Erythroblast (primary cell): Measurements from ENCODE around the gene OPA1.
"Not testable (repeated sequence)": the region's sequence is repeated elsewhere in the genome, so short reads cannot be mapped to it uniquely, and the experiment has no call there.

Experiments used
- DNase-seq, 2 experiments: peaks; one replicate each; lab custom pipeline; 2025; lab: John Stamatoyannopoulos, UW
- GATA1 ChIP-seq: IDR thresholded peaks from 2 replicates; pipeline ENCODE4 v1.6.1; 2011; ENCODE audit warnings: low read depth, mild to moderate bottlenecking, control low read depth, low read length, moderate library complexity
- POLR2A ChIP-seq: IDR thresholded peaks from 2 replicates; pipeline ENCODE4 v1.6.1; 2011; ENCODE audit warnings: mild to moderate bottlenecking, low read length

Gene OPA1

DNA sequence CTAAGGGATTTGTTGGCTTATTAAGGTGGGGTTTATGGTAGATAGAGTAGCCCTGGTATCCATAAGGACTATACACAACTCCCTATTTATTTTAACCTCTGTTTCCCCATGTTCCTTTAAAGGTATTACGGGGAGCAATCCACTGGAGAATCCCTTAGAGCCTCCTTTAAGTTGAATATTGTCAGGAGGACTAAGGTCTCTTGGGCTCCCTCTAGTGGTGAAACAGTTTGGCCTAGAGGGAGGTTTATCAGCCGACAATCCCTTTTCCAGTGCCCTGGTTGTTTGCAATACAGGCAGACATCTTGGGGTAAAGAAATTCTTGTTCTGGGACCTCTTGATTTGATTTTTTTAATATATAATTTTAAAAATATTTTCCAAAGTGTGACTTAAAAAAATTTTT lies 12.9 kb downstream of the OPA1 start:
- peak; percentile 81 to 89 for DNase-seq
- TF ChIP-seq GATA1, result no peak

DNA sequence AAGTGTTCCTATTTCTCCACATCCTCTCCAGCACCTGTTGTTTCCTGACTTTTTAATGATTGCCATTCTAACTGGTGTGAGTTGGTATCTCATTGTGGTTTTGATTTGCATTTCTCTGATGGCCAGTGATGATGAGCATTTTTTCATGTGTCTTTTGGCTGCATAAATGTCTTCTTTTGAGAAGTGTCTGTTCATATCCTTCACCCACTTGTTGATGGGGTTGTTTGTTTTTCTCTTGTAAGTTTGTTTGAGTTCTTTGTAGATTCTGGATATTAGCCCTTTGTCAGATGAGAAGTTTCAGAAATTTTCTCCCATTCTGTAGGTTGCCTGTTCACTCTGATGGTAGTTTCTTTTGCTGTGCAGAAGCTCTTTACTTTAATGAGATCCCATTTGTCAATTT lies 13.9 kb downstream of the OPA1 start:
- DNase-seq, result not testable (repeated sequence)

DNA sequence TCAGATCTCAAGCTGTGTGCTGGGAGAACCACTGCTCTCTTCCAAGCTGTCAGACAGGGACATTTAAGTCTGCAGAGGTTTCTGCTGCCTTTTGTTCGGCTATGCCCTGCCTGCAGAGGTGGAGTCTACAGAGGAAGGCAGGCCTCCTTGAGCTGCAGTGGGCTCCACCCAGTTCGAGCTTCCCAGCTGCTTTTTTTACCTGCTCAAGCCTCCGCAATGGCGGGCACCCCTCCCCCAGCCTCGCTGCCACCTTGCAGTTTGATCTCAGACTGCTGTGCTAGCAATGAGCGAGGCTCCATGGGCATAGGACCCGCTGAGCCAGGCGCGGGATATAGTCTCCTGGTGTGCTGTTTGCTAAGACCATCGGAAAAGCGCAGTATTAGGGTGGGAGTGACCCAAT lies 17.5 kb downstream of the OPA1 start:
- not testable (repeated sequence) for DNase-seq

DNA sequence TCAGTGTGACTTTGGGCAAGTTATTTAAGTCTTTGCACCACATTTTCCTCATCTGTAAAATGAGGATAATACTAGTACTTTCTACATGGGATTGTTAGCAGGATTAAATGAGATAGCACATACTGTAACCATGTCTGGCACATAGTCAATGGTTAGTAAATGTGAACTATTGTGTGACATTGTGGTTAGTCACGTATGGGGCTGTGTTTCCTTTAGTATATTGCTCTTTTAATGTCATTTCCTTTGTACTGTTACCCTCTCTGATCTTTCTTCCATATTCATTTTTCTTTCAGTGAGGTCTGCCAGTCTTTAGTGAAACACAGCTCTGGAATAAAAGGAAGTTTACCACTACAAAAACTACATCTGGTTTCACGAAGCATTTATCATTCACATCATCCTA lies 21.4 kb downstream of the OPA1 start:
- TF ChIP-seq POLR2A, result no peak
- no peak for TF ChIP-seq GATA1
- no peak for DNase-seq

DNA sequence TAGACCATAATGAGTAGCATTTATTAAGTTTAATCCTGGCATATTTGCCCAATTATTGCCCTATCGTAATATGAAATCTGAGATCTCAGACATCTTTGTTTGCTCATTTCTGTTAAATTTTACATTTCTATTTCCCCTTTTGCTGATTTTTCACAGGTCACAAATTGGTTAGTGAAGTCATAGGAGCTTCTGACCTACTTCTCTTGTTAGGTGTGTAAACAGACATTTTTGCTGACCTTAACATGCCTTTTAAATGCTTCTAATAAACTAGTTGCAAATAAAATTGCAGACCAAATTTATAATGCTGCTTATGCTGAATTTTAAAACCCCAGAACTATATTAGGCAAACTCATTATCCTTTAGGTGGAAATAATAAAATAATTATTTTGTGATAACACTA lies 24.6 kb downstream of the OPA1 start:
- TF ChIP-seq POLR2A, result no peak
- TF ChIP-seq GATA1, result no peak

DNA sequence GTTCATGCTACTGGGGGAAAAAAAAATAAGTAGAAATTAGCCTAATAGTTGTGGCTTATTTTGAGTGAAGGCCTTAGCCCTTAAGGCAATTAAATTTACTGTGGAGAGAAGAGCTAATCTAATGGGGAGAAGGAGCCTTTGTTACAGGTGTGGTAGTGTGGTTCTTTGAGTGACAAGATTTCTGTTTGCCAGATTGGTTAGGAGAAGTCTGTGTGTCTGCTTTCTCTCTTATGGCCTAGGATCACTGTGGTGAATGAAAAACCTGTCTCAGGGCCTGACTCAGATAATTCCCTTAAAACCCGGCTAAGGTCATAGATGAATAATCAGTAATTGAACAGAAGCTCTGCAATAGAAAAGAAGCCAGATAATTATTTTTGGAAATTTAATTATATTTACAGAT lies 27.0 kb downstream of the OPA1 start:
- no peak for DNase-seq
- TF ChIP-seq GATA1, result no peak
- TF ChIP-seq POLR2A, result no peak

More for the DNA sequence above, 24.6 kb downstream of the OPA1 start:
- no peak for DNase-seq

DNA sequence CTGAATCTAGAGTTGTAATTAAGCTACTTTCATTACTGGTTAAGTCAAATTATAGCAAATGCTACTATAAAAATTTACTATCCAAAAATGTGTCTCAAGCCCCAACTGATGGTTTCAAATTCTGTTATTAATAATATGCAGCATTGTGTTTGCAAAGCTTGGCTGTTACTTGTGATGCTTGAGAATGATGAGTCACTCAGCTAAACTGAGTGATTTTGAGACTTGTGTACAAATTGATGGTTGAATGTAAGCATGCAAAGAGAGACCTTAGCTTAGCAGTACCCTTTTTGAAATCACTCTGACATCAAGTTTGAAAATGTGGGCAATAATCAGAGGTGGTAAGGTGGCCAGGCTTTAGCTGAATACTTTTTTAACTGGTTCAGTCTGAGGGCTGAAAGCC lies 27.6 kb downstream of the OPA1 start:
- no peak for TF ChIP-seq POLR2A
- no peak for TF ChIP-seq GATA1
- DNase-seq, result peak in 1 of 2 experiments; percentile 16

DNA sequence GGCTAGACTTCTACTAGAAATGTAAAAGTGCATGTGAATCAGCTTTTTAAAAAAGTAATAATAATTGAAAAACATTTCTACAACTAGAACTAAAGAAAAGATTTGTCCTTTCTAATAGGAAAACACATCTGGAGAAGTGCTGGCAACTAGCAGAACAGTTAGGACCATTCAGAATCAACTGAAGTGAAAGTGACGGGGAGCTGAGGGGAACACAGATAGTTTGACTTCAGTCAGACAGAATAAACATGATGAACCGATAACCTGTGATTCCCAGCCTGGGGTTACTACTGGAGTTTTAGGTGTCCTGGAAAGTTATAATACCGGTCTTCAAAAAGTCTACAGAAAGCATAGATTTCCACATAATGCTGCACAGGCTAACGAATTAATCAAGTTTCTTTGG lies 28.1 kb downstream of the OPA1 start:
- no peak for TF ChIP-seq POLR2A
- TF ChIP-seq GATA1, result no peak

DNA sequence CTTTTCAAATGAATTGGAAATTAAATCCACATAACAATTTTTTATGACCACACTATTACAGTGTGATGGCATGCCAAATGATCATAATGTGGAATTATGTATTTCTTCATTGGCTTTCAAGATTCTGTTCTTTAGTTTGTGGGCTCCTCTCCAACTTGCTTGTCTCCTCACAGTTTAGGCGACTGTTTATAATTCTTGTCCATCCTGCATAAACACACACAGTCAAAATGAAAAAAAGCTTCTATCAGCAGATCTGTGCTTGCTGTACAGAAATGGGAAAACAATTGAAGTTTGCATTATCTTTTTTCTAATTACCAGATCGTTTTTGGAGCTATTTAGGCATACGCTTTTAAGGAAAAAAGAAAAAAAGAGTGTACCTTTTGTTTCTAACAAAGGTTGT lies 37.0 kb downstream of the OPA1 start:
- no peak for TF ChIP-seq GATA1
- TF ChIP-seq POLR2A, result no peak
- no peak for DNase-seq

More for the DNA sequence above, 28.1 kb downstream of the OPA1 start:
- DNase-seq, result no peak

DNA sequence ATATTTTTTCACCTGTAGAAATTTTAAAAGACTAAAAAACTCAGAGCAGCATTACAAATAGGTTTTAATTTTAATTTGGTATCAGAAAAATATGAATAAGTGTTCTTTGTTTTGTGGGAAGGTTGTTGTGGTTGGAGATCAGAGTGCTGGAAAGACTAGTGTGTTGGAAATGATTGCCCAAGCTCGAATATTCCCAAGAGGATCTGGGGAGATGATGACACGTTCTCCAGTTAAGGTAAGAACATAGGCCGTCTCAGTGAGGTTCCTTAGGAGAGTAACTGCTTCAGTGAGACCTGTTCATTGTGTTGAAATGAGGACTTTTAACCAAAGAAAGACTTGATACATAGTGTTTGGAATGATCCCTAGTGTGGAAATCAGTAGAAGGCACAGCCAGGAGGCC lies 44.8 kb downstream of the OPA1 start:
- TF ChIP-seq POLR2A (no peak), GATA1 (no peak)
- DNase-seq, result no peak

DNA sequence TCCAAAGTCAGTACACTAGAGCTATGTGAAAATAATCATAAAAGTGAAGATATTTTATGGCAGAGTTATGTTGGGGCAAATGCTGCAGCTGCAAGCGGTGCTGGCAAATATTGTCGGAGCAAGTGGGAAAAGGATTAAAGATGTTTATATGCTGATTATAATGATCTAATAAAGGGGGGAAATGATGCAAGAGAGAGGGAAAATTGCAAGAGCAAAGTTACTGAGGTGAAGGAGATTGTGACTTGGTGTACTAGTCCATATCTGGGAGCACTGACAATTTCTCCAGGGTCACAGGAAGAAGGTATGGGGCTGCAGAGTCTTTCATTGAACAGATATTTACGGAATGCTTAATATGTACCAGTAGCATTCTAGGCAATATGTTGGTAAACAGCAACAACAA lies 45.8 kb downstream of the OPA1 start:
- TF ChIP-seq GATA1 (no peak), POLR2A (no peak)
- DNase-seq, result peak in 1 of 2 experiments; percentile 44

DNA sequence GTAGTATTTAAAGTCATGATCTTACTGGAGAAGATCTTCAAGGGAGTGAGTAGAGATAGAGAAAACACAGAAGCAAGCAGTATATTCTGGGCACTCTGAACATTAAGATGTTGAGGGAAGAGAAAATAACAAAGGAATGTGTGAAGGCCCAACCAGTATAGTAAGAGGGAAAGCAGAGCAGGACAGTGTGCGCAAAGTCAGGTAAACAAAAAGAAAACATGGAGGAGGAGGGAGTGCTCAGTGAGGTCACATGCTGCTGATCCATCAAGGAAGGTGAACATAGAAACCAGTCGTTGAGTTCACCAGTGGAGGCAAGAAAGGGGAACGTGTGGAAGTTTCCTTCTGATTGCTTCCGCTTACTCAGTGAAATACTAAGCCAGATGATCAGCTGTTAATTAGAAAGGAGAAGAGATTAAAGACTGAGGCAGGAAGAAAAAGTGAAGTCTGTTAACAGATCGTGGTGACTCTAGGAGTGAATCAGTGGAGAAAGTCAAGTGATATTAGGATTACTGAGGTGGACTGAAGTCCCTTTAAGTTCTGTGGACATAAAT lies 47.2 kb downstream of the OPA1 start:
- no peak for DNase-seq

DNA sequence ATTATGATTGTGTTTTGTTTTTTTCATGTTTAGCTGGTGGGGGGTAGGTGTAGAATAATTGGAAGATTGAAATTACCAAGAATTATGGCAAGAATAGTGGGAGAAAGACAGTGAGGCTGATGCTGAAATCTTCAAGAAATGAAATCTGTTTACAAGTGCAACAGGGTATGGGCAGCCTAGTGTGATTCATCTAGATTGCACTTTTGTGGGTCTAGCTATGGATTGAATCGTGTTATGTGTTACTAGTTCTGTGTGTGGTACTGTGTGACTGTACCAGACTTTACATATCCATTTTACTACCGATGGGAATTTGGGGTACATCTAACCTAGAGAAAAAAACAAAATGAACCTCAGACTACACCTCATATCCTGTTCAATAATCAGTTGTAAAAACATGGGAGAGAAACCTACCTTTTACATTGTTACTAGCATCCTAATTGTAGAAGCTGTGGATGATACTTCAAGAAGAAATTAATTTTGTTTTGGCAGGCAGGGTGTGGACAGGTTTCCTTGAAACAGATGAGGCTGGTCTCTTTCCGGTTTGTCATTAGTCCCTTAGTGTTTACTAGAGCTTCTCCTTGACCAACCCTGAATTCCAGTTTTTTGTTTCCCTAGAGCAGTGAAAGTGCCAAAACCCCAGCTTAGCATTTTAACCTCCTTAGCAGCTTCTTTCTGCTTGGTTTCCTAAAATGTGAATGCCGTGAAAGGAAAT lies 47.9 kb downstream of the OPA1 start:
- DNase-seq, result no peak
- TF ChIP-seq GATA1 (no peak), POLR2A (no peak)

More for the DNA sequence above, 47.2 kb downstream of the OPA1 start:
- TF ChIP-seq GATA1 (no peak), POLR2A (no peak)

DNA sequence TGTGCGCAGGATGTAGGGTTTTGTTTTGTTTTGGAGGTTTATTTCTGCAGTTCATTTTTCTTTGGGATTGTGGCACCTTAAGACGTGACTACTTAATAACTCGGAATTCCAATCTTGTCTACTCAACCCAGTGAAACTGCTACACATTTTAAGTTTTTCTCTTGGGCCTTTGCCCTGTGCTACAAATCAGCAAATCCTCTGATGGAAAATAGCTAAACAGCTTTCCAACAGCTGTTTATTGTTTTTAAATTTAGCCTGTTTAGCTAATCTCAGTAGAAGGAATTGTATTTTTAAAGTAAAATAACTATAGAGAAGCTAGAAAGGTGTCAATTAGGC lies 48.4 kb downstream of the OPA1 start:
- TF ChIP-seq POLR2A, result no peak
- no peak for DNase-seq

DNA sequence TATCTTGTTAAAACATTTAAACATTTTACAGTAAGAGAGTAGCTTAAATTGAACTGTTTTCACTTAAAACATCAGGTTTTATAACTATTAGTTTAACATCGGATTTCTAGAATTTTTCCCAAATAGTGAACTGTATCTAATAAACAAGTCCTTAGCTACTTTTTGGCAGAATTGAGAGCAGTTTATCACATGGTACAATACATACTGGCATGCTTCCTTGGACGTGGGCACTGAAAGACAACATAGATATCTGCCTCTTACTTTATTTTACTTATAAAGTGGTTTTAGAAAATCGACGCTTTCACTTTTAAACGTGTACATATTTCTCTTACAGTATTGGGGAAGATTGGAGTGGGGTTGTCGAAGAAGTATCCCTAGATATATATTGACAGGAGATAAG lies 52.8 kb downstream of the OPA1 start:
- DNase-seq, result no peak
- TF ChIP-seq GATA1 (no peak), POLR2A (no peak)

DNA sequence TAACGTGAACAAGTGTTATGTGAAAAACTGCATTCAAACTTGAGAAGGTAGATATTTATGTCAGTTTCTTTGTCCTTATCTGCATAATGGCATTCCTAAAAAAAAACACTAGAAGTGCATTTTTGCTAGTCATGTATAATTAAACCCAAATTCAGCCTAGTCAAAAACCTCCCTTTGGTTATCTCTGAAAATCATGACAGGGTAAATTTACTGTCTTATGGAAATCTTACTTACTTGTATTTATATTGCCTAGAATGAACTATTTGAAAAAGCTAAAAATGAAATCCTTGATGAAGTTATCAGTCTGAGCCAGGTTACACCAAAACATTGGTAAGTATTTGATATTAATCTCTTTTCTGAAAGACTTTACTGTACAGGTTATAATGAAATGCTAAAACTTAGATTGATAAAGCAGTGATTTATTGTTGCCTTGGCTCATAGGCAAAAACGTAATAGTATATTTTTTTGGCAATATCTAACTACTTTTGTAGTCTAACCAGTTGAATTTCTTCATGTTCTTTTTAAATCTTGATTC lies 55.6 kb downstream of the OPA1 start:
- DNase-seq, result peak; percentile 14 to 38
- no peak for TF ChIP-seq POLR2A
- TF ChIP-seq GATA1, result no peak
